ENCODE results near the gene CENPM.

GRCh38 chr22:41911001-41911611, 35.8 kb downstream of the CENPM start:
- no peak for TF ChIP-seq CTCF (IDR thresholded peaks at IDR 0.05)
- no peak for TF ChIP-seq ZFX (IDR thresholded peaks at IDR 0.05; ENCODE audit: borderline replicate concordance)

Measured in 22Rv1 (cell line).